Activated T-cell treated with anti-CD3 and anti-CD28 coated beads, Interleukin-2, amount 50 U/mL, for 4 hours (primary cell): Measurements from ENCODE around the gene SIVA1. TPM values are rescaled to one million over a fixed set of nuclear protein-coding genes. Genes with fewer than 3 reads are reported as not detected.
"Not testable (repeated sequence)": the region's sequence is repeated elsewhere in the genome, so short reads cannot be mapped to it uniquely, and the experiment has no call there.

Source experiments
- ATAC-seq, 2 donors: fragments of 200-7000 bp; cut with Tn5 transposase; one replicate each; pipeline ENCODE4 v1.10.0; 2021
- DNase-seq: peaks from one replicate; pipeline ENCODE4 v3.0.0-alpha.2; 2020
- H3K27me3 Mint-ChIP-seq: one replicate; pipeline ENCODE4 v1.8.0; 2021; ENCODE audit warnings: low read depth, mixed read lengths
- H3K36me3 Mint-ChIP-seq: one replicate; pipeline ENCODE4 v1.8.0; 2022; ENCODE audit warnings: mixed read lengths; ENCODE audit not compliant: insufficient read depth
- H3K4me1 Mint-ChIP-seq: one replicate; pipeline ENCODE4 v1.8.0; 2021; ENCODE audit warnings: low read depth, mixed read lengths
- H3K4me3 Mint-ChIP-seq: one replicate; pipeline ENCODE4 v1.8.0; 2021; ENCODE audit warnings: mild to moderate bottlenecking, moderate library complexity, mixed read lengths
- H3K9me3 Mint-ChIP-seq: one replicate; pipeline ENCODE4 v1.8.0; 2021; ENCODE audit warnings: mixed read lengths
- total RNA-seq, 3 donors: library from RNA; stranded (reverse); gene quantifications; one replicate each; pipeline ENCODE4 v1.2.1, GENCODE V29; 2021

The SIVA1 gene
- total RNA-seq, 3 donors from 2014 or later, result 135 to 157 (median 149) TPM

GRCh38 chr14:104725772-104726548 lies 27.0 kb upstream of the SIVA1 start:
- Mint-ChIP-seq H3K9me3 (no peaks in the 10 kb centered on the region), H3K27me3 (no peaks in the 10 kb centered on the region), H3K4me3 (peak overlapping the region; percentile 56), H3K36me3 (no peaks in the 10 kb centered on the region), H3K4me1 (no peaks in the 10 kb centered on the region)
- no peak for DNase-seq
- no peak for ATAC-seq

- H3K27me3 Mint-ChIP-seq, result no peaks in the 10 kb centered on the region
- no peaks in the 10 kb centered on the region for H3K9me3 Mint-ChIP-seq
- no peak overlapping the region for H3K4me3 Mint-ChIP-seq
- DNase-seq (no peak), ATAC-seq (no peak)
- H3K36me3 Mint-ChIP-seq, result no peaks in the 10 kb centered on the region
- H3K4me1 Mint-ChIP-seq, result no peaks in the 10 kb centered on the region
These were observed 26.1 kb upstream of the SIVA1 start for GRCh38 chr14:104726600-104727451.

GRCh38 chr14:104728631-104729030 lies 24.3 kb upstream of the SIVA1 start:
- no peak for DNase-seq
- ATAC-seq, result no peak
- no peak overlapping the region for H3K4me3 Mint-ChIP-seq
- H3K36me3 Mint-ChIP-seq, result no peaks in the 10 kb centered on the region
- no peaks in the 10 kb centered on the region for H3K9me3 Mint-ChIP-seq
- no peaks in the 10 kb centered on the region for H3K4me1 Mint-ChIP-seq
- no peaks in the 10 kb centered on the region for H3K27me3 Mint-ChIP-seq

GRCh38 chr14:104729176-104729834 lies 23.6 kb upstream of the SIVA1 start:
- H3K9me3 Mint-ChIP-seq, H3K27me3 Mint-ChIP-seq, DNase-seq, ATAC-seq, H3K36me3 Mint-ChIP-seq, H3K4me1 Mint-ChIP-seq, H3K4me3 Mint-ChIP-seq: not testable (repeated sequence)

GRCh38 chr14:104729835-104730181 lies 23.1 kb upstream of the SIVA1 start:
- ATAC-seq (no peak), DNase-seq (no peak)
- Mint-ChIP-seq H3K27me3 (no peaks in the 10 kb centered on the region), H3K36me3 (no peaks in the 10 kb centered on the region), H3K9me3 (no peaks in the 10 kb centered on the region), H3K4me1 (no peaks in the 10 kb centered on the region), H3K4me3 (no peak overlapping the region)

- Mint-ChIP-seq H3K4me3 (no peak overlapping the region), H3K9me3 (no peaks in the 10 kb centered on the region), H3K36me3 (no peaks in the 10 kb centered on the region), H3K27me3 (no peaks in the 10 kb centered on the region), H3K4me1 (no peaks in the 10 kb centered on the region)
- DNase-seq (no peak), ATAC-seq (no peak)
These were observed 22.5 kb upstream of the SIVA1 start for GRCh38 chr14:104730487-104730886.

- H3K4me1 Mint-ChIP-seq, result no peaks in the 10 kb centered on the region
- ATAC-seq, result peak; percentile 21 to 38
- H3K36me3 Mint-ChIP-seq, result no peaks in the 10 kb centered on the region
- no peak overlapping the region for H3K4me3 Mint-ChIP-seq
- H3K27me3 Mint-ChIP-seq, result no peaks in the 10 kb centered on the region
- no peaks in the 10 kb centered on the region for H3K9me3 Mint-ChIP-seq
- DNase-seq, result no peak
These were observed 21.3 kb upstream of the SIVA1 start for GRCh38 chr14:104731320-104732294.

- H3K36me3 Mint-ChIP-seq, result no peaks in the 10 kb centered on the region
These were observed 20.6 kb upstream of the SIVA1 start for GRCh38 chr14:104732355-104732804.

GRCh38 chr14:104732931-104733681 lies 19.8 kb upstream of the SIVA1 start:
- ATAC-seq (no peak), DNase-seq (no peak)
- no peaks in the 10 kb centered on the region for H3K36me3 Mint-ChIP-seq
- no peaks in the 10 kb centered on the region for H3K4me1 Mint-ChIP-seq
- no peak overlapping the region for H3K4me3 Mint-ChIP-seq
- H3K9me3 Mint-ChIP-seq, result no peaks in the 10 kb centered on the region
- H3K27me3 Mint-ChIP-seq, result no peaks in the 10 kb centered on the region

More at GRCh38 chr14:104732355-104732804, 20.6 kb upstream of the SIVA1 start:
- DNase-seq (no peak), ATAC-seq (no peak)
- Mint-ChIP-seq H3K9me3 (no peaks in the 10 kb centered on the region), H3K4me1 (no peaks in the 10 kb centered on the region), H3K4me3 (no peak overlapping the region), H3K27me3 (no peaks in the 10 kb centered on the region)

GRCh38 chr14:104734051-104734587 lies 18.8 kb upstream of the SIVA1 start:
- no peaks in the 10 kb centered on the region for H3K9me3 Mint-ChIP-seq
- DNase-seq (no peak), ATAC-seq (no peak)
- H3K27me3 Mint-ChIP-seq, result no peaks in the 10 kb centered on the region
- no peaks in the 10 kb centered on the region for H3K4me1 Mint-ChIP-seq
- no peak overlapping the region for H3K4me3 Mint-ChIP-seq
- H3K36me3 Mint-ChIP-seq, result no peaks in the 10 kb centered on the region

GRCh38 chr14:104734601-104734990 lies 18.4 kb upstream of the SIVA1 start:
- H3K36me3 Mint-ChIP-seq, result no peaks in the 10 kb centered on the region
- no peak for ATAC-seq
- no peak overlapping the region for H3K4me3 Mint-ChIP-seq
- no peaks in the 10 kb centered on the region for H3K9me3 Mint-ChIP-seq
- DNase-seq, result no peak
- H3K27me3 Mint-ChIP-seq, result no peaks in the 10 kb centered on the region
- no peaks in the 10 kb centered on the region for H3K4me1 Mint-ChIP-seq

GRCh38 chr14:104734991-104735779 lies 17.8 kb upstream of the SIVA1 start:
- ATAC-seq (no peak), DNase-seq (no peak)
- Mint-ChIP-seq H3K4me1 (peaks cover 1% of the 10 kb centered on the region), H3K9me3 (no peaks in the 10 kb centered on the region), H3K36me3 (no peaks in the 10 kb centered on the region), H3K27me3 (peaks cover 1% of the 10 kb centered on the region), H3K4me3 (no peak overlapping the region)
